ENCODE measurements around the gene MARK4.
A peak's percentile ranks its signal among the peaks of the same experiment; 100 is the strongest.
"Not testable (repeated sequence)": the region's sequence is repeated elsewhere in the genome, so short reads cannot be mapped to it uniquely, and the experiment has no call there.

Gene MARK4

DNA sequence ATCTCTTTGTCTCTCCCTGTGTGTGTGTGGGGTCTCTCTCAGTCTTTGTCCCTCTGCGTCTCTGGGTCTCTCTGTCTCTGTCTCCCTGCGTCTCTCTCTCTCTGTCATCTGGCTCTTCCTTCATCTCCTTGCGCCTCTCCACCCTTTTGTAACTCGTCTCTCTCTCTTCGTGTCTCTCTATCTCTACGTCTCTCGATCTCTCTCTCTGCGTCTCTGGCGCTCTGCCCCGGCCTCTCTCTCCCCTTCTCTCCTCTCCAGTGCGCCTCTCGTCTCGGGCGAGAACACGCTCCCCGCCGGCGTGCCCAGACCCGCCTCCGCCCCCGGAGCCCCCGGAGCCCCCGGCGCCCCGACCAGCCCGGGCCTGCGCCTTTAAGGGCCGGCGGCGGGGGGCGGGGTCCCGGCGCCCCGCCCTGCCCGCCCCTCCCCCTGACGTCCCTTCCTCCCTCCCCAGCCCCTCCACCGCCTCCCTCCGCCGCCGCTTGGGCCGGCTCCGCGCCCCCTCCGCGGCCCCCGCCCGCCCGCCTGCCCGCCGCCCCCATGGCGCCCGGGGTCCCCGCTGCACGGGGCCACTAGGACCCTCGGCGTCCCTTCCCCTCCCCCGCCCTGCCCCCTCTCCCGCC is at the start of gene MARK4:
TSS of gene MARK4 (plus strand) at position 440 of the 620 bp plus-strand sequence. CDS start 318 bp downstream, outside the sequence.
- peak; percentile 36 for DNase-seq

DNA sequence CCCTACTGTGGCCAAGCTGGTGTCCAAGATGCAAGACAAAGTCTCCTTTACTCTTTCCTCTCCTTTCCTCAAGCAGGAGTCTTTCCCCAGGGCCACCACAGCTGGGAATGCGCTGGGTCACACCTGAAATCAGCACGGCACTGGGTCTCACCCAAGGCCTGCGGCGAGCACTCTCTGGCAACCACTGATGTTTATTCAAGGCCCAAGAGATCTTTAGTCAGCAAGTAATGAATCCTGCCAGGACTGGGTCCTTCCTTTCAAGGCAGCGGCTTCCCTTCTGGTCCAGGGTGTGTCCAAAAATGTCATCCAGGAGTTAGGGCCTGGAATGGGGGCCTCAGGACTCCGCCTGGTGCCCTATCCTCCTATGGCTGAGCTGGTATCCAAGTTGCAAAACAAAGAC is 48.4 kb upstream of the MARK4 start:
- no peak for DNase-seq

DNA sequence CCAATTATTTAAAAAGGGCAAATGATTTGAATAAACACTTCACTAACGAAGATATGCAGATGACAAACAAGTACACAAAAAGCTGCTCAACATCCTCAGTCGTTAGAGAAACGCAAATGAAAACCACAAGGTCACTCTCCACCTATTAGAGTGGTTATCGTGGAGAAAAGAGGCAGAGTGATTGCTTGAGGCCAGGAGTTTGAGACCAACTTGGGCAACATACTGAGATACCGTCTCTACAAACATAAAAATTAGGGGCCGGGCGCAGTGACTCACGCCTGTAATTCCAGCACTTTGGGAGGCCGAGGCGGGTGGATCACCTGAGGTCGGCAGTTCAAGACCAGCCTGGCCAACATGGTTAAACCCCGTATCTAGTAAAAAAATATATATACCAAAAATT is 45.3 kb upstream of the MARK4 start:
- DNase-seq = no peak

DNA sequence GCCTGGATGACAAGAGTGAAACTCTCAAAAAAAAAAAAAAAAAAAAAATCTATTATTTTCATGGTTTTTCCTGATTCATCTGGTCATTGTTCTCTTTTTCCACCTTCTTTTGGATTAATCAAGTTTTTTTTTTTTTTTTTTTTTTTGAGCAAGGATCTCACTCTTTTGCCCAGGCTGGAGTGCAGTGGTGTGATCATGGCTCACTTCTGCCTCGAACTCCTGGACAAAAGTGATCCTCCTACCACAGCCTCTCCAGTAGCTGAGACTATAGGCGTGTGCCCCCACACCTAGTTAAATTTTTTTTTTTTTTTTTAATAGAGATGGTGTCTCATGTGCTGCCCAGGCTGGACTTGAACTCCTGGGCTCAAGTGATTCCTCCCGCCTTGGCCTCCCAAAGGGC is 44.7 kb upstream of the MARK4 start:
- no peak for DNase-seq

DNA sequence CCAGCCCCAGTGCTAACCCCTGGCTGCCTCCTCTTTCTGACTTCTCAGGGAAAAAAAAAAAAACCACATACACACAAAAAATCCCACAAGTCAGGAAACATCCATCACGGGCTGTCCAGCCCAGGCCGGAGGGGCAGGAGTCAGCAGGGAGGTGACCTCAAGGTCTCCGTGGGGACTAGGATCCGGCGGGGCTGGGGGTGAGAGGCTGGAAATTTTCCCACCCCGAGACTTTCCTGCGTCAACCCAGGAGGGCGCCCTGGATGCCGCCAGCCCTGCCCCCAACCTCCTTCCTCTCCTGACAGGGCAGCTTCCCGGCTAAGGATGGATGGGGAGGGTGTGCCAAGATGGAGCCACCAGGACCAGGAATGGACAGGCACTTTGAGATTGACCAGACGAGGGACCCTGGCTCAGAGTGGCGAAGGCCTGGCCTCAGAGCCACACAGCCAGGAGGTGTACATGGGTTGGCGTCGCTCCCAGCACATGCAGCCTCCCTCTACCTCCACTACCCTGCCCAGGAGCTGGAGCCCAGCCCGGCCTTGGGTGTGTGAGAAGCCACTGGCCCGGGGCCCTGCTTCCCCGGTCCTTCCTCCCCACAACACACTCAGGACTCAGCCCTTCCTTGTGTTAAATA is 39.2 kb upstream of the MARK4 start:
- DNase-seq = no peak

DNA sequence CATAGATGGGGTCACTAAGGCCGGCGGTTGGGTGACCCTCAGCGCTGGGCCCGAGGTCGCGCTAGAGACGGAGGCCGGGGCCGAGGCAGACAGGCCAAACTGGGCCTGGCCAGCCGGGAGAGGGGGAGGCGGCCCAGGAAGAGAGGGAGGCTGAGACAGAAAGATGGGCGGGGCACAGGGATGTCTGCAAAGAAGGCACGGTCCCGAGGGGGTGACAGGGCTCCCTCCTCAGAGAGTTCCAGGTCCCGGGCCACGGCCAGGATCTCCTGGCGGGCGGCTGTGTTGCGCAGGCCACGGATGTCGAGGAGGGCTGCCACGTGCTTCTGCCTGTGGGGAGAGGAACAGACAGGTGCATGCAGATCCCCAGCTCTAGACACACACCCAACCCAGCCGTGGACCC is 38.0 kb upstream of the MARK4 start:
- no peak for DNase-seq

DNA sequence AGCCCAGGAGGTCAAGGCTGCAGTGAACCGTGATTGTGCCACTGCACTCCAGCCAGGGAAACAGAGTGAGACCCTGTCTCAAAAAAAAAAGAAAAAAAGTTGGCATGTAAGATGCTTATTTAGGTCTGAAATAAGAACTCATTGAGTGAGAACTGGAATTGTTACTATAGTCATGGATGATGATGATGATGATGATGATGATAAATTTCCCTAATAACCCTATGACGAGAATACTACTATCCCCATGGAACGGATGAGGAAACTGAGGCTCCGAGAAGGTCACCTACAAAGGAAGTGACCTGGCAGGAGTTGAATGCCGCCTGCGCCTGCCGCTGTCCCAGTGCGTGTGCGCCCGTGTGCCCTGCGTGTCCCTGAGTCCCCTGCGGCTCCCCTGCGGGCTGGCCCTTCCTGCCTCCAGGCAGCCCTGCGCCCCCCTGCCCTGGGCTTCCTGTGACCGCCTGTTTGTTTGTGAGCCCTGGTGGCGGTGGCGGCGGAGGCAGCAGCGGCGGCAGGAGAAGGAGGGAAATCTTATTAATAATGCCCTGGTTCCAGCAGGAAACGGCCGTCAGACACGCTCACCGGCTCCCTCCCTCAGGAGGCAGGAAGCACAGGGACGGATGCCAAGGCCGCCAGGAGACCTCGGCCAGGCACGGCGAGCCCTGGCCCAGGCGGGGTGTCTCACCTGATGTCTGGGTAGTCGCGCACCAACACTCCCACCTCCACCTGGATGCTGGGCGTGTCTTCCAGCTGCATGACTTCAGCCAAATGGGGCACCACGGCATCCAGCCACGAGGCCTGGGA is 35.5 kb upstream of the MARK4 start:
- peak; percentile 28 for DNase-seq

DNA sequence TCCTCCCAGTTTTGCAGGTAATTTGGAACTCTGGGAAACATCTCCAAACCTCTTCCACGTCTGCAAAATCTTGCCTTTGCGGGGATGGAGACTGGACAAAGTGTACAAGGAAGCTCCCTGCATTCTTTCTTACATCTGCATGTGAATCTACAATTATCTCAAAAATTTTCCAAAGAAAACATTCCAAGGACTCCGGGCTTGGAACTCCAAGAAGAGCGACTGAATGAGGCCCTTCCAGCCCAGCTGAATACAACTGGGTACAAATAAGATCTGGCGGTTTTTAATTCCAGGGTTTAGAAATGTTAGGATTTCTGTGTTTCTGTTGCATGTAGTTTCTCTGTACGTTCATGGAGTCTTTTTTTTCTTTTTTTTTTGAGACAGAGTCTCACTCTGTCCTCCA is 34.4 kb upstream of the MARK4 start:
- DNase-seq = no peak

DNA sequence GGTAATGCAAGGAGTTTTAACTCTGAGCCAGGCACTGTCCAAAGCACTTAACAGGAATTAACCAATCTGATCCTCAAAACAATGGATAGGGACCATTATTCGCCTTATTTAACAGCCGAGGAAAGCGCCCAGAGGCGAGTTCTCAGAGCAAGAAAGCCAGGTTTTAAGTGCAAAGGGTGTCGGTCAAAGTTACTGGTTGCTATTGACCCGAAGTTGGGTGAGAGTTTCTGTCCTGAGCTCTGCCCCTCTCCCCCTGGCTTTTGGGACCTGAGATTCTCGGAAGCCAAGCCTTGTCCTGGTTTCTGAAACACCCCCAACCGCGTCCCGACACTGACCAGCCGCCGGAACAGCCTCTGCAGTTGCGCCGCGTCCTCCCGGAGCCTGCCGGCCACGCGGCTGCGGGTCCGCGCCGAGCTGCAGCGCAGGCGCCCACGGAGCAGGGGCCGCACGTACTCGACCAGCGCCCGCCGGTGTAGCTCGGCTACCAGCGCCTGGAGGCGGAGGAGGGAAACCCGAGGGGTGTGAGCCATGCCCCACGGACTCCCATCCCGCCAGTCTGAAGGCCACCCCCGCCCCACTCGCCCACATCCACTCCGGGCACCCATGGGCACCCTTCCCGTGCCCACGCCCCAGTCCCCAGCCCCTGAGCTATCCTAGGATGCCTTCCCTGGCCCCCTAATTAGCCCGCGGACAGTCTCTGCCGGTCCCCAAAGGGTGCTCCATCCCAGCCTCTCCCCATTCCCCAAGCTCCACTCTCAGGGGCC is 33.7 kb upstream of the MARK4 start:
- no peak for DNase-seq

DNA sequence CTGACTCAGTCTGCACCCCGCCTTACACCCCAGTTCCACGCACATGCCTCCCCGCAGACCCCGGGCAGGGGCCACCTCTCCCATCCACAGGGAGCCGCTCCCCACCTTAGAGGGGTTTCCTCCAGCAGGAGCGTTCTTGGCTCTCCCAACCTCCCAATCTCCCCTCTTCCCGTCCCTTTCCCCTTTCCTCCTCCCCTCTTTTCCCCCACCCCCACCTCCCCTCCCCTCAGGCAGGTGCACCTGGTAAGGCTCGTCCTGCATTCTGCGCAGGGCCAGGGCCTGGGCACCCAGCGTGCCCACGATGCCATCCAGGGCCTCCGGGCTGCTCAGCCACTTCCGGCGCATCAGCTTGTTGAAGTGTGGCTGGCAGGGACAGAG is 33.1 kb upstream of the MARK4 start:
- no peak for DNase-seq

DNA sequence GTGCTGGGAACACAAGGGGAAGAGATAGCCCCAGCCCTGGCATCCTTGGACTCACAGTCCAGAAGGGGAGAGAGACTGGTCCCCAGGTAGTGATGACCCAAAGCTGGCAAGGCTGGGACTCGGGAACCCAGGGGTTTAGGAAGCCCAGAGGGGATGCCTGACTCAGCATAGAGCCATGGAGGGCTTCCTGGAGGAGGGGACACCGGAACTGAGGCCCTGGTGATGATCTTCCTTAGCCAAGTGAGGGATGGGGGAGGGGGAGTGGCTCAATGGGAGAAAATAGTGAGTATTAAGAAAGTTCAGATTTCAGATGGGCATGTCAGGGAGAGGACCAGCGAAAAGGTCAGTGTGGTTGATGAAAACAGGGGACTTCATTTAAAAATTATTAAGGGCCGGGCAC is 32.6 kb upstream of the MARK4 start:
- DNase-seq = no peak

DNA sequence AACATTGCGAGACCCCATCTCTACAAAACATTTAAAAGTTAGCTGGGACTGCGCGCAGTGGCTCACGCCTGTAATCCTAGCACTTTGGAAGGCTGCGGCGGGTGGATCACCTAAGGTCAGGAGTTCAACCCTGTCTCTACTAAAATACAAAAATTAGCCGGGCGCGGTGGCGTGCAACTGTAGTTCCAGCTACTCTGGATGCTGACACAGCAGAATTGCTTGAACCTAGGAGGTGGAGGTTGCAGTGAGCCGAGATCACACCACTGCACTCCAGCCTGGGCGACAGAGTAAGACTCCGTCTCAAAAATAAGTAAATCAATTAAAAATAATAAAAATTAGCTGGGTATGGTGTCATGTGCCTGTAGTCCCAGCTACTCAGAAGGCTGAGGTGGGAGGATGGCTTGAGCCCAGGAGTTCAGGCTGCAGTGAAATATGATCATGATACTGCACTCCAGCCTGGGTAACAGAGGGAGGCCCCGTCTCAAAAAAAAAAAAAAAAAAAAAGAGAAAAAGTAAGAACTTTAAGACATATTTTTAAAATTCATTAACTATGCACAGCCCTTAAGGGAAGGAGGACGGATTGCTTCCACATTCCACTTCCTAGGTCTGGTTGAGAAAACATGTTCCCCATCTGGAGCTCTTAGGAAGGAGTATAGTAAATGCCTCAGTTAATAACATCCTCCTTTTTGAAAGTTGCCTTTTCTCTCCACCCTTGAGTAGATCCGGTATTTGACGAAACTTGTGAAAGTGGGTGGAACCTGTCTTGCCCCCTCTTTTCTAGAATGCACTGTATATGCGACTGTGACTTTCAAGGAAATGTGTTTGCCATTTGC is 31.9 kb upstream of the MARK4 start:
- DNase-seq = no peak

DNA sequence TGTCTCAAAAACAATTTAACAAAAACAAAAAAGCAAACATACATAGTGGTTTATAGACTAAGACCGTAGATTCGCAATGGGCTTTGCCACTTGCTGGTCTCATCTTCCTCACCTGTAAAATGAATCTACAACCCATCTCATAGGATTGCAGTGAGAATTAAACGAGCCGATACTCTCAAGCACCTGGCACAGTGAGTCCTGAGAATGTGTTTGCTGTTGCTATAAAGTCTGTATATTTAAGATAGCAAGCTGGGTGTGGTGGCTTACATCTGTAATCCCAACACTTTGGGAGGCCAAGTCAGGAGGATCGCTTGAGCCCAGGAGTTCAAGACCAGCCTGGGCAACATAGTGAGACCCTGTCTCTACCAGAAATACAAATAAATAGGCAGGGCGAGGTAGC is 28.3 kb upstream of the MARK4 start:
- DNase-seq = no peak

DNA sequence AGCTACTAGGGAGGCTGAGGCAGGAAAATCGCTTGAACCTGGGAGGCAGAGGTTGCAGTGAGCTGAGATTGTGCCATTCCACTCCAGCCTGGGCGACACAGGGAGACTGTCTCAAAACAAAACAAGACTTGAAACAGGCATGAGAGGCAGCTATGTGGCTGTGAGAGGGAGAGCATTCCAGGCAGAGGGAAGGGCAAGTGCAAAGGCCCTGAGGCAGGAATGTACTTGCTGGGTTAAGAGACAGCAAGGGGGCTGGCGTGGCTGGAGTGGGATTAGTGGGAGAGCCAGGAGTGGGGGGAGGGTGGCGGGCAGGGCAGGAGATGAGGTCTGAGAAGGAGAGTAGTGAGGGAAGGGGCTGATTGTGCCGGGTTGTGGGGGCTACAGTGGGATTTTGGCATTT is 27.2 kb upstream of the MARK4 start:
- no peak for DNase-seq

DNA sequence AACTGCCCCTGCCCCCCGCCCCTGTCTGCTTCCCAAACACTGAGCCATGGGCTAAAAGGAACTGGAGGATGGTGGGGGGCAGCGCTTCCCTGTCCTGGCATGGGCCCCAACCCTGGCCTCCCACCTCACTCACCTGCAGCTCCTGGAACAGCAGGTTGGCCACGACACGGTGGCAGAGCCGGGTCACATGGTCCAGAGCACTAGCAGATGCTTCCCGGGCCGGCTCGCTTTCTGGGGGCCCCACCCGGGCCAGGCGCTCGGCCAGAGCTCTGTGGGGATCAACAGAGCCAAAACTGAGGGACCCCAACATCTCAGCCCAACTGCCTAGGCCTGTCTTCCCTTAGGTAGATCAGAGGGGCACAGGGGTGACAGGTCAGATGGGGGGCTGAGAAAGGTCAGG is 26.4 kb upstream of the MARK4 start:
- DNase-seq = no peak

DNA sequence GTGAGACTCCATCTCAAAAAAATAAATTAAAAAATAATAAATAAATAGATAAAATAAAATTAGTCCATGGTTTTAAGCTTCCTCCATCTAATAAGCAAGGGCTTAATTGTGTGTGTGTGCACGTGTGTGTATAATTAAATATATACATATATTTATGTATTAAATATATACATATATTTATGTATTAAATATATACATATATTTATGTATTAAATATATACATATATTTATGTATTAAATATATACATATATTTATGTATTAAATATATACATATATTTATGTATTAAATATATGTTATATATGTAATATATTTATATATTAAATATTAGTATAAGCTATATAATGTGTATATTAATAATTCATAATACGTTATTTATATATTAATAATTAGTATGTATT is 22.0 kb upstream of the MARK4 start:
- DNase-seq = not testable (repeated sequence)

DNA sequence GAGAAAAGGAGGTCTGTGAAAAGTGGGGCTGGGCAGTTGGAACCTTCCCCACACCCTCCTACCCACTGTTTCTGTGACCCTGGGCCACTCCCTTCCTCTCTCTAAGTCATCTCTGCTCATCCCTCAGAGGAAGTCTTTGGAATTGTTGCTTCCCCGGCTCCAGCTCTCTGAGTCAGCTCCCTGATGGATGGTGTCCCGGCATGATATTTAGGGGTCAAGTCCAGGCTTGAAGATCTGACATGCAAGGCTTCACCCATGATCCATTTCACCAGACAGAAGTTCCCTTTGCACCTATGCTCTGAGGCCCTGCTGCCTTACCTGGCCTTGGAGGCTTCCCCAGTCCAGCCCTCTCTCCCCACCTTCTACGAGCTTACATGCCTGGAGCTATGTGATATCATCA is 19.2 kb upstream of the MARK4 start:
- no peak for DNase-seq

DNA sequence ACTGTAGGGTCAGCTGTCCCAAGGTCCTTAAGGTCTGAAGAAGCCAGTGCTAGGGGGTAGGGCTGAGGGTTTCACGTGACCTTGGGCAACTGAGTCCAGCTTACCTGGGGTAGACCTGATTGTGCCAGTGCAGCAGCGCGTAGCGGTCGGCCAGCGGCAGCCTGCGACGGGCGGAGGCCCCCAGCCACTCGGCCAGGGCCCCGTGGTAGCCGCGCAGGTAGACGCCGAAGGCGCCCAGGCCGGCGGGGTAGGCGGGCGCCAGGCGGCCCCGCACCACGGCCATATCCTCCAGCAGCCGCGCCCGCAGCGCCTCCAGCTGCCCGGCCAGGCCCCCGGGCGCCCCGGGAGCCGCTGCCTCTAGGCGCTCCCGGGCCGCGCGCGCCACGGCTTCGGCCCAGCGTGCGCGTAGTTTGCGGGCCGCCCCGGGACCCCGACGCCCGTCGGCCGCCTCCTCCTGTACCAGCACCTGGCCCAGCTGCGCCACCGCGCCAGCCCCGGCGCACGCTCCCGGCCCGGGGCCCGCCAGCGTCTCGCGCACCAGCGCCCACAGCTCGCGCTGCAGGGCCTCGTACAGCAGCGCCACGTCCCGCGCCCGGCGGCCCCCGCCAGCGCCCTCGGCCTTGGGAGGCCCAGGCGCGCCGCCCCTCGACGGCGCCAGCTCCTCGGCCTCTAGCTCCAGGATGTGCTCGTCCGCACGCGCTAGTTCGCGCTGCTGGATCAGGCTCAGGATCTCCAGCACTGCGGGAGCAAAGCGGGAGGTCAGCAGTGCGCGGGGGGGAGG is 16.8 kb upstream of the MARK4 start:
- no peak for DNase-seq

DNA sequence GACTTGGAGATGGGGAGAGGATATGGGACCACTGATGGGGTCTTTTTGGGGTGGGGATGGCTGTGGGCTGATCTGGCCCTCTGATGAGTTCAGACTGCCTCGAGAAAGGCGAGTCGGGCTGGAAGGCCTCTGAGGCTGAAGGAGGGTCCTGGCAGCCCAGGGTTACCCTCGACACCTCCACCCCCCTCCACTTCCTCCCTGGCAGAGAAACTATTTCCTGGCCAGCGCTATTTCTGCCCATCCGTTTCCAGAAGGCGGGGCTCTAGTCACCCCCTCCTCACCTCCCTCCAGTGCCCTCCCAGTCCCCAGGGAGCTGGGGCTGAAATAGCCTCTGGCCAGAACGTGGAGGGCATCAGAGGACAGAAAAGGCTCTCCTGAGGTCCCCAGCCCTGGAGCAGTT is 15.6 kb upstream of the MARK4 start:
- DNase-seq = no peak

DNA sequence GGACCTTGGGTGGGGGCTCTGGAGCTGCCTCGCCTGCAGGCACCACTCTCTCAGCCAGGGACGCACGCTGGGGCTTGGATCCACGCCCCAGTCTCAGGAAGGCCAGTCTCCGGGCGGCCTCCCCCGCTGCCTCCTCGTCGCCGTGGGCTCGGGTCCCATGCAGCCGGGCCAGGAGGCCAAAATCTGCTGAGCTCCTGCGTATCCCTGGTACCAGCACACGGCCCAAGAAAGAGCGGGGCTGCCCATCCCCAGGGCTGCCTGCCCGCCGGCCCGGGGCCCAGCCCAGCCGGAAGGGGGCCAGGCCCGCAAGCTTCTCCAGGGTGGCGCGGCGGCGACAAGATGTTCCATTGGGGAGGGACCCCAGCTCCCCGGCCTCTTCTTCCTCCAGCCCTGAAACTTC is 12.5 kb upstream of the MARK4 start:
- DNase-seq = no peak

DNA sequence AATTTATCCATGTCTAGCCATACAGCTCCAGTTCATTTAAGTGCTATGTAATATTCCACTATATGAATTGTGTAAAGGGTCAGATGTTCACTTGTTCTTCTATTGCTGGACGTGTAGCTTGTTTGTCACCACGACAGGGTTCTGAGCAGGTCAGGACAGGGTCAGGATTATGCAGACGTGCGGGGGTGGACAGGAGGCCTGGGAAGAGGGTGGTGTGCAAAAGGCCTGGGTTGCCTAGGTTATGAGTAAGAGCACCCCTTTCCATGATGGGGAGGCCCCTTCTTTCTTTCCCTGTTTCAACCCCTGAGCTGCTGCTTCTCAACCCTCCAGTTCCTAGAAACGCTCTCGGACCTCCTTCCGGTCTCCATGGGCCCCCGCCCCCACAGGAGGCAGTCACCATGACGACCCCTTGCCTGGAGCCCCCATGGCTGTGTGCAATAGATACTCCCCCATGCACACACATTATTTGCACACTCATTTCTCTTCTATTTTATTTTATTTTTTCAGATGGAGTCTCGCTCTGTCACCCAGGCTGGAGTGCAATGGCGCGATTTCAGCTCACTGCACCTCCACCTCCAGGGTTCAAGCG is 7.8 kb upstream of the MARK4 start:
- no peak for DNase-seq
